ENCODE measurements around the gene KAT8.
"Not testable (repeated sequence)": the region's sequence is repeated elsewhere in the genome, so short reads cannot be mapped to it uniquely, and the experiment has no call there.

KAT8 gene

DNA sequence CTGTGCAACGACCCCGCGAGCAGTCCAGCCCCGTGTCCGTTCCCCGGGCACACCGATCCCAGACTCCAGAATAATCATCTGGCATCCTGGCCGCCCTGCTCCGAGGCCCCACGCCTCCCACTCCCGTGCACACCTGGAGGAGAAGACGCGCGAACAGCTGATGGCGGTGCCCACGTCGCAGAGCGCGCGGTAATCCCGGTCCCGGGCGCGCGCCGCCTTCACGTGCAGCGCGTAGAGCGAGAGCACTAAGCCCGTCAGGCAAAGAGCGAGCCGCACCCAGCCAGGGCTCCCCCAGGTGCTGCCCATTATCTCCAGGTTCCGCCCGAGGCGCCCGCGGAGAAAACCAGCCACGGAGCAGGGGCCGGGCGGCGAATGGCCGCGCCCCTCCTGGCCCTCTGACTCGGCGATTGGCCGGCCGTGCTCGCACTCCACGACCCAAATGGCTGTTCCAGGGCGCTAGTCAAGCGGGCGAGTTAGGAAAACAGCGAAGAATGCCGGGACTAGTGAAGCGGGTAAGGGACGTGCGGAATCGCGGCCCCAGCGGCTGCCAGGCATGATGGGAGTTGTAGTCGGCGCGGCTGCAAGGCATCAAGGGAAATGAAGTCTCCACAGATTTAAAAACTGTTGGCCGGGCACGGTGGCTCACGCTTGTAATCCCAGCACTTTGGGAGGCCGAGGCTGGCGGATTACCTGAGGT, 22.9 kb upstream of the KAT8 start, which contains the start of gene VKORC1:
Gene VKORC1 (minus strand): TSS at position 374 of the 697 bp plus-strand sequence. CDS start 68 bp downstream, at position 306.
- TF ChIP-seq, protein P1, sequence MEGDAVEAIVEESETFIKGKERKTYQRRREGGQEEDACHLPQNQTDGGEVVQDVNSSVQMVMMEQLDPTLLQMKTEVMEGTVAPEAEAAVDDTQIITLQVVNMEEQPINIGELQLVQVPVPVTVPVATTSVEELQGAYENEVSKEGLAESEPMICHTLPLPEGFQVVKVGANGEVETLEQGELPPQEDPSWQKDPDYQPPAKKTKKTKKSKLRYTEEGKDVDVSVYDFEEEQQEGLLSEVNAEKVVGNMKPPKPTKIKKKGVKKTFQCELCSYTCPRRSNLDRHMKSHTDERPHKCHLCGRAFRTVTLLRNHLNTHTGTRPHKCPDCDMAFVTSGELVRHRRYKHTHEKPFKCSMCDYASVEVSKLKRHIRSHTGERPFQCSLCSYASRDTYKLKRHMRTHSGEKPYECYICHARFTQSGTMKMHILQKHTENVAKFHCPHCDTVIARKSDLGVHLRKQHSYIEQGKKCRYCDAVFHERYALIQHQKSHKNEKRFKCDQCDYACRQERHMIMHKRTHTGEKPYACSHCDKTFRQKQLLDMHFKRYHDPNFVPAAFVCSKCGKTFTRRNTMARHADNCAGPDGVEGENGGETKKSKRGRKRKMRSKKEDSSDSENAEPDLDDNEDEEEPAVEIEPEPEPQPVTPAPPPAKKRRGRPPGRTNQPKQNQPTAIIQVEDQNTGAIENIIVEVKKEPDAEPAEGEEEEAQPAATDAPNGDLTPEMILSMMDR (IDR thresholded peaks at IDR 0.05; ENCODE audit: borderline replicate concordance, insufficient read depth, low read depth, low read length), result no peak
- H3K4me3 ChIP-seq (ENCODE audit: low read depth, low read length), result peak within 1 kb of the TSS; percentile 65

DNA sequence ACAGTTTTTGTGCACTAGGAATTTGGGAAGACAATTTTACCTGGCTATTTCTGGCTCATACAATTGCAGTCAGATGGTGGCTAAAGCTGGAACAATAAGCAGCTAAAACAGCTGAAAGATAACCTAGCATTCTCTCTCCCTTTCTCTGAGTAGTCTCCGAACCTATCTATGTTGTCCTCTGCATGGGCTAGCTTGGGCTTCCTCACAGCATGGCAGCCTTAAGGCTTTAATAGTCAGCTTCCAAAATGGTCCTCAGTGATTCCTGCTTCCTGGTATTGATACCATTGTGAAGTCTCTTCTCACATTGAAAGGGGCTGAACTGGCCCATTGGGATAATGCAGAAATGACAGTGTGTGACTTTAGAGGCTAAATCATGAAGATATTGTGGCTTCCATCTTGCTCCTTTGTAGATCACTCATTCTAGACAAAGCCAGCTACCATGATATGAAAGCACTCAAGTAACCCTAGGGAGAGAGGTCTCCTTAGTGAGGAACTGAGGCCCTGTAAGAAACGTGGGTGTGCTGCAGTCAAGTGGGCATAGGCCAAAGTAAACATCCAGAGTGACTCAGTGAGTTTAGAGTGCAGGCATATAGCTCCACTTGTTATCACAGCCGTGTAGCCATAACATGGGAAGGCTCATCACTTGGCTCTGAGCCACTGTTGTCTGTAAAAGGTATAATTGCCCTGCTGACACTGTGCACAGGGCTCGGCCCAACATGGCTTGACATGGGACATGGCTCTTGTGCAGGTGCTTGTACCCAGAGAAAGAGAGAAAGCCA, 17.4 kb upstream of the KAT8 start:
- H3K4me3 ChIP-seq (ENCODE audit: low read depth, low read length), result no peak overlapping the region

DNA sequence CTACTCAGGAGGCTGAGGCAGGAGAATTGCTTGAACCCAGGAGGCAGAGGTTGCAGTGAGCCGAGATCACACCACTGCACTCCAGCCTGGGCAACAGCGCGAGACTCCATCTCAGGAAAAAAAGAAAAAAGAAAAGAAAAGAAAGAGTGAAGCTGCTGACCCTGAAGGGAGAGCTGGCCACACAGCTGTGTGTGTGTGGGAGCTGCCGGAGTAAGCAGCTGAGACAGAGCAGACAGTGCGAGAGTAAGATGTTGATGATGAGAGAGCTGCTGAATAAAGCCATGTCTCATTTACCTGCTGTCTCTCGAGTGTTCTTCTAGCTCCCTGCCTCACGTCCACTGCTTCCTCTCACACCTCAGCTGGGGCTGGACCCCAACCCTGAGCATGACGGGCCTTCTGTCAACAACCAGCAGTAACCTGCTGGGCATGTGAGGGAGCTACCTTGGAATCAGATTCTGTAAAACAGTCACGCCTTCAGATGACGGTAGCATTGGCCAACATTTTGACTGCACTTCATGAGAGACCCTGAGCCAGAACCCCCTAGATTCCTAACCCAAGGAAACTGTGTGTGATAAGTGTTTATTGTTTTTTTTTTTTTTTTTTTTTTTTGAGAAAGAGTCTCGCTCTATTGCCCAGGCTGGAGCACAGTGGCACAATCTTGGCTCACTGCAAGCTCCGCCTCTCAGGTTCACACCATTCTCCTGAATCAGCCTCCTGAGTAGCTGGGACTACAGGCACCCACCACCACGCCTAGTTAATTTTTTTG, 16.4 kb upstream of the KAT8 start:
- not testable (repeated sequence) for H3K4me3 ChIP-seq (ENCODE audit: low read depth, low read length)

More for the DNA sequence above, 17.4 kb upstream of the KAT8 start:
- TF ChIP-seq, protein P1 (IDR thresholded peaks at IDR 0.05; ENCODE audit: borderline replicate concordance, insufficient read depth, low read depth, low read length), result no peak

DNA sequence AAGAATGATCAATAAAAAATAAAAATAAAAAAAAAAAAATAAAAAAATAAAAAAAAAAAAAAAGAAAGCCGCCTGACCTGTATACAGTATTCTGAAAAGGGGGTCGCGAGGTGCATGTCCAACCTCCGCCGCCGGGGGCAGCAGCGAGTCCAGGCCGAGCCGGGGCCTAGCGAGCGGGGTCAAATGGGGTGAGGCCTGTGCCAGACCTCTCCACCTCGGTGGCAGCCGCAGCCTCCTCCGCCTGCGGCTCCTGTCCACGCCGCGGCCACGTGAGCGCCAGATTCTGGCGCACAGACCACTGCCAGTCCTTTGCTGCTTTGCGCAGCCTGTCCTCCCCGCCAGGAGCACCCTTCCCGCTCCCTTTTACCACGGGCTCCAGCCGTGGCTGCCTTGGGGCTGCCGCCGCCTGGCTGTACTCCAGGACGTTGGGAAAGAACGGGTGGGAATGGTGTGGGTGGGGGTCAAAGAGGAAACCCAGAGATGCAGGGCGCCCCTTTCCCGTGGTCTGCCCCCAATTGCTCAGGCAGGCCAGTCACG, 11.7 kb upstream of the KAT8 start:
- TF ChIP-seq, protein P1 (IDR thresholded peaks at IDR 0.05; ENCODE audit: borderline replicate concordance, insufficient read depth, low read depth, low read length), result peak; percentile 87
- H3K4me3 ChIP-seq (ENCODE audit: low read depth, low read length), result no peak overlapping the region

DNA sequence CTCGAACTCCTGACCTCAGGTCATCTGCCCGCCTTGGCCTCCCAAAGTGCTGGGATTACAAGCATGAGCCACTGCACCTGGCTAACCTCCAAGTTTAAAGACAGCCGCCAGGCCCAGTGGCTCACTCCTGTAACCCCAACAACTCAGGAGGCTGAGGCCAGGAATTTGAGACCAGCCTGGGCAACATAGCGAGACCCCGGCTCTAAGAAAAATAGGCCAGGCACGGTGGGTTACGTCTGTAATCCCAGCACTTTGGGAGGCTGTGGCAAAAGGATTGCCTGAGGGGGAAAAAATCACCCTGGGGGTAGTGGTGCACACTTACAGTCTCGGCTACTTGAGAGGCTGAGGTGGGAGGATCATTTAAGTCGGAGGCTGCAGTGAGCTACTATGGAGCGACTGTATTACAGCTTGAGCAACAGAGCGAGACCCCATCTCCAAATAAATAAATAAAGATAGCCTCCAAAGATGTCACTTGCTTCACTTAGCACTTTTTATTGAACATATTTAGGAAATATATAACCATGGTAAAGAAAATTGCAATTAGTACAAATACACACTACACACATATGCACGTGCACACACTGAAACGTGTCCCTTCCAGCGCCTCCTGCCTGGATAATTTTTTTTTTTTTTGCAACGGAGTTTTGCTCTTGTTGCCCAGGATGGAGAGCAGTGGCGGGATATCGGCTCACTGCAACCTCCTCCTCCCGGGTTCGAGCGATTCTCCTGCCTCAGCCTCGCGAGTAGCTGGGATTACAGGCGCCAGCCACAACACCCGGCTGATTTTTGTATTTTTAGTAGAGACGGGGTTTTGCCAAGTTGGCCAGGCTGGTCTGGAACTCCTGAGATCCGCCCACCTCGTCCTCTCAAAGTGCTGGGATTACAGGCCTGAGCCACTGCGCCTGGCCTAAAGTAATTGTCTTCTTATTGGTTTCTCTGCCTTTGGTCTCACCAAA, 10.7 kb upstream of the KAT8 start:
- H3K4me3 ChIP-seq (ENCODE audit: low read depth, low read length), result no peak overlapping the region
- TF ChIP-seq, protein P1 (IDR thresholded peaks at IDR 0.05; ENCODE audit: borderline replicate concordance, insufficient read depth, low read depth, low read length), result no peak

DNA sequence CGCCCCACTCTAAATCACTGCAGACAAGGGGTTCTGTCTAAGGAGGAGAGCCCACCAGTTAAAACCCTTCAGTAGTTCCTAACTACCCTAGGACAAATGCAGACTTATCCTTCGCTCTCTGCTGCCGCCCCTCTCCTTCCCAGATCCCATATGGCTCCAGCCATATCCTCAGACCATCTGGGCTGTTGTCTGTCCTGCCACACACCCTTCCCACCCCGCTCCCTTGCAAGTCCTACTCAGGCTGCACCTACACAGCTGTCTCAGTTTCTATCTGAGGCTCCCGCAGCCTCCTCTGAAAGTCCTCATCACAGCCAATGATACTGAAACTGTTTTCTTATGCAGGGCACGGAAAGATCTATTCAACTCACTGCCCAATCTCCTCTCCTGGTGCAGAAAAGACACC, 10.0 kb upstream of the KAT8 start:
- TF ChIP-seq, protein P1 (IDR thresholded peaks at IDR 0.05; ENCODE audit: borderline replicate concordance, insufficient read depth, low read depth, low read length), result no peak

More for the DNA sequence above, 10.0 kb upstream of the KAT8 start:
- no peak overlapping the region for H3K4me3 ChIP-seq (ENCODE audit: low read depth, low read length)

All from GM12875 (cell line).